ENCODE measurements around the gene GUK1. TPM values are rescaled to one million over a fixed set of nuclear protein-coding genes. Genes with fewer than 3 reads are reported as not detected.
"Not testable (repeated sequence)": the region's sequence is repeated elsewhere in the genome, so short reads cannot be mapped to it uniquely, and the experiment has no call there.

Gene GUK1
- total RNA-seq, 1 experiment from 2014 or later, result 294 TPM

- no peak for DNase-seq (ENCODE audit: low read depth)
These were observed 22.4 kb downstream of the GUK1 start for GRCh38 chr1:228162286-228163006.

- no peak for DNase-seq (ENCODE audit: low read depth)
These were observed 23.1 kb downstream of the GUK1 start for GRCh38 chr1:228163007-228163753.

DNA sequence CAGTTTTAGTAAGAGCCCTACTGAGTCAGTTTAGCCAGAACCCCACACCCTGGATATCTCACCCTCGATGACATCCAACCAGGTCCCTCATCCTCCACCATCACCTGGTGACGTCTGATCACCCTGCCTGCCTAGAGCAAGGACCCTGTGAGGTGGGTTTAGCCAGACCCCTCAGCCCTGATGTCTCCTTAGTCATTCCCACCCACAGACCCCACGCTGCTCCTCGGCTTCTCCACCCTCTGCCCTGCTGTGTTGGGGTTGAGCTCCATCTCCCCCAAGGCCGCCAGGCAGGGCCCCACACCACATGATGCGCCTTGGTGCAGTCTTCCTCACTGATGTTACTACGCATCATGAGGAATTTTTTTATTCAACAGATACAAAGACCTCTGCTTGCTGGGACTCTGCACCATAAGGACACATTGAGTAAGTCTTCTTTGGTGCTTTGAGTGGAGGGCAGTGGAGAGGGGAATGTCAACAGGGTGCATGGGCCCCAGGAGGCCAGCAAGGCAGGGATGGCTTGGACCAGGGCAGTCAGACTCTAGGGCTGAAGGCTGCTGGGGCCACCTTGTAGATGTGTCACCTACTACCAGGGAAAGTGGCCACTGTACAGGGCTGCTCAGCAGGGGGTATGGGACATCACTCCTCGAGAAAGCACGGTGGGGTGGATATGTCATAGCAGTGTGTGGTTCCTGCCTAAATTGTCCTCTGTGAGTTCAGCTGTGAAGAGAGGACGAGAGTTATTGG is 23.9 kb downstream of the GUK1 start:
- DNase-seq (ENCODE audit: low read depth), result no peak

DNA sequence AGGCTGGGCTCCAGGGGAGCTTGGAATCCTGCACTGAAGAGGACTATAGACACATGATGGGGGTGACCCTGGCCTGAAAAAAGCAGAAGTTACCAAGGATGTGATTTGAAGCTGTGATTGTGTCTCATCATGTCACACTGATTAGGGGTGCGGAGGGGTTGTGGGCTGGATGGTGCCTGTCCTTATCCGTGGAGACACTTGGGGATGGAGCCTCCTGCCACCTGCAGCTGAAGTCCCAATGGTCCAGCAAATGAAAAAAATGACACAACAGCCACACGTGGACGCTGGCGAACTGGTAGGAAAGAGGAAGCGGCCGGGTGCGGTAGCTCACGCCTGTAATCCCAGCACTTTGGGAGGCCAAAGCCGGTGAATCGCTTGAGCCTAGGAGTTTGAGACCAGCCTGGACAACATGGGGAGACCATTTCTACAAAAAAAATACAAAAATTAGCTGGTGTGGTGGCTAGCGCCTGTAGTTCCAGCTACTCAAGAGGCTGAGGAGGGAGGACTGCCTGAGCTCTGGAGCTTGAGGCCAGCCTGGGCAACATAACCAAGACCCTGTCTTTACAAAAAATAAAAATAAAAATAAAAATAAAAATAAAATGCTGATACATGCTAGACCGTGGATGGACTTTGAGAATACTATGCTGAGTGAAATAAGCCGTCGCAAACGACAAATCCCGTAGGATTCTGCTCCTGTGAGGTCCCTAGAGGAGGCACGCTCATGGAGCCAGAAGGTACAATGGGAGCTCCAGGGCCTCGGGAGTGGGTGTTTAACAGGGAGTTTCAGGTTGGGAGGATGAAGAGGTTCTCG is 24.7 kb downstream of the GUK1 start:
- no peak for DNase-seq (ENCODE audit: low read depth)

GRCh38 chr1:228165372-228166169 is 25.5 kb downstream of the GUK1 start, which contains the start of gene IBA57:
Gene IBA57 (plus strand): TSS chr1:228165804. CDS start chr1:228165817, 13 bp downstream.
- DNase-seq (ENCODE audit: low read depth), result peak; percentile 96

- peak; percentile 75 for DNase-seq (ENCODE audit: low read depth)
These were observed 26.3 kb downstream of the GUK1 start for GRCh38 chr1:228166170-228166936.

GRCh38 chr1:228168563-228169270 is 28.6 kb downstream of the GUK1 start:
- no peak for DNase-seq (ENCODE audit: low read depth)

GRCh38 chr1:228169345-228169744 is 29.3 kb downstream of the GUK1 start:
- no peak for DNase-seq (ENCODE audit: low read depth)

DNA sequence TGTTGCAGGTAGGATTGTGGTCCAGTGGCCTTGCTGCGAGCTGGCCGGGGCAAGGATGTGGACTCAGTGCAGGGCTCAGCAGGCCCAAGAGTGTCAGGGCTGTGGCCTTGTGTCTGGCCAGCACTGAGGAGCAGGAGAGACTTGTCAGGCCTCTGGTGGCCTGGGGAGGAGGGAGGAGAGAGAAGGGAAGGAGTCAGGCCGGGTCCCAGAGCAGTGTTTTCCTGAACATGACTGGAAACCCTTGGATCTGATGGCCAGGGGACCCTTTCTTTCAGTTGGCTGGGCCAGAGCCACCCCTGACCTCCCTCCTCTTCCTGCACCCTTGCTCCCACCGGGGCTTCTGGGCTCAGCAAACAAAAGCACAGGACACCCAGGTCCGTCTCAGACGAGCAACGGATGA is 30.6 kb downstream of the GUK1 start:
- no peak for DNase-seq (ENCODE audit: low read depth)

DNA sequence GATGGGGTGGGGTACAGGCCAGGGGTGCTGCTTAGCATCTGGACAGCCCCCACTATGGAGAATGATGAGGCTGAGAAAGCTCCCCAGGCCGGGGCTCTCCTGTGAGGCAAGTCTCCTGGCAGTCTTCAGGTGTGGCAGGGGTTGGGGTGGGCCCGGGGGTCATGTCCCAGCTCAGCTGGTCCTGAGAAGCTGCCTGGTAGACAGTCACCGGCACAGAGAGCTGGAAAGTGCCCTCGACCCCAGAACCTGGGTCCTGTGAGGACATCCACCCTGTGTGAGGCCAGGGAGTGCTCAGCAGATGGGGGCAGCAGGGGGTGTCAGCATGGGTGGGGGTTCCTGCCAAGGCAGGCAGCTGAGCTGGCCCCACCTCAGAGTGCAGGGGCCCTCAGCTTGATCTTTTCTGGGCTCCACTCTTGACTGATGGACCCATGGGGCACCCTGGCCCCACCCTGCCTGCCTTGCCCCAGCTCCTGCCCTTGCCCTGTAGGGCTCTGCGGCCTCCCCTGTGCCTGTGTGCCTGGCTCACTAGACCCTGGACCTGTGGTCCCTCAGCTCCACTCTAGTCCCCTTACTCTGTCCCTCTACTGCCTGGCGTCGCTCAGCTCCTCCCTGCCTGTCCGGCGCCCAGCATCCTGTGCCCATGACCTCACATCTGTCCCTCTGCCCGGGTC is 31.3 kb downstream of the GUK1 start:
- no peak for DNase-seq (ENCODE audit: low read depth)

DNA sequence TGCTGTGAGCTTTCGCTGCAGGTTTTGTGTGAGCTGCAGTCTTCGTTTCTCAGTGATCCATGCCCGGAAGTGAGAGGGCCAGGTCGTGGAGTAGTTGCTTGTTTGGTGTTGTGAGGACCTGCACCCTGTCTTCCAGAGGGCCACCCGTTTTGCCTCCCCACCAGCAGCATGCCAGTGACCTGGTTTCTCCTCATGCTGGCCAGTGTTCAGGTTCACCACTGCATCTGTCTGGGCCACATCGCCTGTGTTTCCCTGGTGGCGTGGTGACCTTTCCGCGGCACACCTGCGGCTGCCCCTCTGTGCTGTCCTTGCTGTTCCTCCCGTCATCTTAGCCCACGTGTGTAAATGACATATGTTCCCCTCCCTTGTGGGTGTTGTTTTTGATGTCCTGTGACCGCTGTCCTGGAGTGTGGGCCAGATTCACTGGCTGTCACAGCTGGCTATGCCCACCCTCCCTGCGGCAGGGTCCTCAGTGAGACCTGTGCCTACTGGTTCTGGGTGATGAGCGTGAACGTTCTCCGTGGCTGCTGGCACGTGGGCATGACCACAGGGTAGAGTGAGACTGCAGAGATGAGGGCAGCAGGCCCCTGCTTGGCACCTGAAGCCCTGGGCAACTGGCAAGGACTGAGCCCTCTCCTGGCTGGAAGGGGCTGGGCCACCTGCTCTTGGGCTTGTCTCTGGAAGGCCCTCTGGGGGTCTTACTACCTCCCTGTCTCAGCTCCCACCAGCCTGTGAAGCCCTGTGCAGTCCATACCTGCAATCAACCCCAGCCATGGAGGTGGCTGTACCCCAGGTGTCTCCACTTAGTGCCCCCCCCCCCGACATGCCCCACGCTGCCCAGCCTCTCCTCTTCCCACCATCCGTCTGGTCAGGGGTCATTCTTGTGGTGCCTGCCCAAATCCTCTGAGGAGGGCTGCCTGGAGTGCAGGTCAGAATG is 32.8 kb downstream of the GUK1 start:
- no peak for DNase-seq (ENCODE audit: low read depth)

- DNase-seq (ENCODE audit: low read depth), result not testable (repeated sequence)
These were observed 33.7 kb downstream of the GUK1 start for GRCh38 chr1:228173528-228174481.

DNA sequence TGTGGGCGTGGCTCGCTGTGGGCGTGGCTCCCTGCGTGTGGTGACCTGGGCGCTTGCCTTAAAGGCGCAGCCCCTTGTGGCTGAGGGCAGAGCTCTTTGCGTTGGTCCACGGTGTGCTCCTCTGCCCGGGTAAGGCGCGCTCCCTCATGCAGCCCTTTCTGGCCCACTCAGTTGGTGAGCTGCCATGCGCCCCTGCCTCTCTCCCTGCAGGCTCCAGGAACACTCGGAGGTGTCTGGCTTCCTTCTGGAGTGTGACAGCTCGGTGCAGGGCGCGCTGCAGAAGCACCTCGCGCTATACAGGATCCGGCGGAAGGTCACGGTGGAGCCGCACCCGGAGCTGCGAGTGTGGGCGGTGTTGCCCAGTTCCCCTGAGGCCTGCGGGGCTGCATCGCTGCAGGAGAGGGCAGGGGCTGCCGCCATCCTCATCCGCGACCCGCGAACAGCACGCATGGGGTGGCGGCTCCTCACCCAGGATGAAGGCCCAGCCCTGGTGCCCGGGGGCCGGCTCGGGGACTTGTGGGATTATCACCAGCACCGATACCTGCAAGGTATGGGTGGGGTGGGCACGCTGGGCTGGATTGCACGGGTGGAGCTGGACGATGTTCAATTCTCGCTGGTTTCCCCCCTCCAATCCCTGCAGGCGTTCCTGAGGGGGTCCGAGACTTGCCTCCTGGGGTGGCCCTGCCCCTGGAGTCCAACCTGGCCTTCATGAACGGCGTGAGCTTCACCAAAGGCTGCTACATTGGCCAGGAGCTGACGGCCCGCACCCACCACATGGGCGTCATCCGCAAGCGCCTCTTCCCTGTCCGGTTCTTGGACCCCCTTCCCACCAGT is 34.6 kb downstream of the GUK1 start:
- no peak for DNase-seq (ENCODE audit: low read depth)

DNA sequence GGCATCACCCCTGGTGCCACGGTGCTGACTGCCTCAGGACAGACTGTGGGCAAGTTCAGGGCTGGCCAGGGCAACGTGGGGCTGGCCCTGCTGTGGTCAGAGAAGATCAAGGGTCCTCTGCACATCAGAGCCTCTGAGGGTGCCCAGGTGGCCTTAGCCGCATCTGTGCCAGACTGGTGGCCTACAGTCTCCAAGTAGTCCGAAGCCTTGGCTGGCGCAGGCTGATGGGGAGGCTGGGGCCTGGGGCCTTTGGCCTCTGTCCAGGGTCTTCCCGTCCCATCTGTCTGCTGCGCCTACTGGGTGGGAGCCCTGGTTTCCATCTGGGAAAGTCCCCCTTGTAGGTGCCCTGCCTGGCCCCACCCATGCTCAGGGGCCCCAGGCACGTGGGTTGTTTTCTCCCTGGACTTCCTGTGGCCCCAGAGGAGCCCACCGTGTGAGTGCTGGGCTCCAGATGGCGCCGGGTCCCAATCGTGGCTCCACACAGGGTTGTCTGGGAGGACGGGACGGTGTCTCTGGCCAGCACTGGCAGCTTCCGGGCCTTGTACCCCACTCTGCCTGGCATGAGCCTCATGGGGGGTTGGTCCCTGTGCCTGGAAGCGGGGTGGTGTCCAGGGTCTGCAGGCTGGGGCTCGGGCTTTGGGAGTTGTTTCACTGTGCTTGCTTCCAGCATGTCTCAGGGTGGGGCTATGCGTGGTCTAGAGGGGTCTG is 35.4 kb downstream of the GUK1 start:
- no peak for DNase-seq (ENCODE audit: low read depth)

- no peak for DNase-seq (ENCODE audit: low read depth)
These were observed 35.9 kb downstream of the GUK1 start for GRCh38 chr1:228176024-228176395.

Data from RPMI7951 (cell line).